K562 (cell line): ENCODE results near the gene TNNT3. TPM values are rescaled to one million over a fixed set of nuclear protein-coding genes. Genes with fewer than 3 reads are reported as not detected.

Experiments used
- ATAC-seq: fragments of 200-7000 bp; cut with Tn5 transposase; 3 replicates; pipeline ENCODE4 v1.9.1; 2020; ENCODE audit warnings: moderate library complexity
- BruUV-seq: library from RNA; stranded (reverse); fragments of 400-500 nt; replicated peaks from 2 replicates; lab custom pipeline; 2021; lab: Mats Ljungman, UMichigan
- CTCF ChIA-PET: fragments of 300-600 bp; formaldehyde crosslinking; extraction: SDS; loops from one replicate; lab custom pipeline; 2021; ENCODE audit warnings: low intra/inter-chr PET ratio; lab: Yijun Ruan, JAX
- POLR2A ChIA-PET: fragments of 300-600, 350-650 bp; sonication (Branson Sonifier 250); formaldehyde crosslinking; extraction: SDS; loops from one replicate; lab custom pipeline; 2021; ENCODE audit warnings: antibody characterized with exemption, inconsistent platforms; lab: Yijun Ruan, JAX
- DNase-seq, 4 experiments: peaks; one replicate each; pipeline versions ENCODE4 v3.0.0 to v3.0.0-alpha.2; 2011 to 2018; ENCODE audit warnings: low spot score in 3 of 4, mixed read lengths in 3 of 4; ENCODE audit errors: extremely low read depth in 1 of 4
- FAIRE-seq: peaks from 2 replicates; lab custom pipeline; 2011; peaks lifted over from hg19 to GRCh38; lab: Jason Lieb, UNC
- H2AFZ ChIP-seq: 2 replicates; pipeline ENCODE4 v1.6.0; 2011; ENCODE audit warnings: low read depth, low read length, control low read depth, inconsistent platforms
- H3K27ac ChIP-seq: fragments of 200-600 bp; 3 replicates; pipeline ENCODE4 v1.8.0; 2011; ENCODE audit warnings: low read depth, mild to moderate bottlenecking, control low read depth, inconsistent platforms, low read length, moderate library complexity, mixed read lengths; ENCODE audit errors: extremely low read depth
- H3K27me3 ChIP-seq, 2 experiments: fragments of 300-600 bp in 1 of 2; 2 replicates in 1 of 2; 3 replicates in 1 of 2; pipeline versions ENCODE4 v1.6.0 to v1.8.0; 2011; ENCODE audit warnings: inconsistent platforms in 2 of 2, low read length in 2 of 2, mild to moderate bottlenecking in 1 of 2, mixed read lengths in 1 of 2, moderate library complexity in 1 of 2; ENCODE audit not compliant: control insufficient read depth in 2 of 2, insufficient read depth in 2 of 2
- H3K36me3 ChIP-seq: fragments of 300-600 bp; 3 replicates; pipeline ENCODE4 v1.8.0; 2011; ENCODE audit warnings: mild to moderate bottlenecking, low read length, inconsistent platforms; ENCODE audit not compliant: control insufficient read depth, insufficient read depth
- H3K4me1 ChIP-seq, 2 experiments: fragments of 200-600 bp in 1 of 2; replicated peaks in 1 of 2; 2 replicates in 1 of 2; 3 replicates in 1 of 2; pipeline versions ENCODE4 v1.5.1 to v1.8.0; 2011; ENCODE audit warnings: inconsistent platforms in 2 of 2, low read length in 2 of 2, mild to moderate bottlenecking in 1 of 2, mixed read lengths in 1 of 2, moderate library complexity in 1 of 2; ENCODE audit not compliant: control insufficient read depth in 2 of 2, insufficient read depth in 2 of 2
- H3K4me2 ChIP-seq: 2 replicates; pipeline ENCODE4 v1.6.1; 2011; ENCODE audit warnings: low read length, control low read depth, inconsistent platforms, mixed read lengths; ENCODE audit not compliant: insufficient read depth
- H3K4me3 ChIP-seq: fragments of 200-600 bp; sonication (generic), shearing (Covaris generic); 2 replicates; pipeline ENCODE4 v1.5.1; 2016; ENCODE audit warnings: control low read depth, inconsistent platforms
- H3K79me2 ChIP-seq: fragments of 200-600 bp; 3 replicates; pipeline ENCODE4 v1.8.0; 2011; ENCODE audit warnings: low read length, inconsistent platforms; ENCODE audit not compliant: control insufficient read depth, insufficient read depth
- H3K9ac ChIP-seq, 2 experiments: 2 replicates each; pipeline versions ENCODE4 v1.6.0 to v1.6.1; 2011; ENCODE audit warnings: low read depth in 2 of 2, low read length in 2 of 2, control low read depth in 1 of 2, inconsistent platforms in 1 of 2, mild to moderate bottlenecking in 1 of 2, mixed read lengths in 1 of 2; ENCODE audit not compliant: insufficient read depth in 1 of 2
- H3K9me1 ChIP-seq: one replicate; pipeline ENCODE4 v1.6.0; 2011; ENCODE audit warnings: inconsistent platforms, mild to moderate bottlenecking, low read length, moderate library complexity; ENCODE audit not compliant: control insufficient read depth, insufficient read depth
- H3K9me3 ChIP-seq: replicated peaks from 2 replicates; pipeline ENCODE4 v1.5.1; 2011; ENCODE audit warnings: low read depth, low read length, inconsistent platforms; ENCODE audit not compliant: control insufficient read depth, insufficient read depth
- H4K20me1 ChIP-seq: replicated peaks from 2 replicates; pipeline ENCODE4 v1.6.1; 2011; ENCODE audit warnings: low read length, inconsistent platforms, mixed read lengths; ENCODE audit not compliant: control insufficient read depth, insufficient read depth
- CHD7 ChIP-seq: fragments of 200-600 bp; sonication (generic); IDR thresholded peaks from one replicate; pipeline ENCODE4 v1.6.1; 2012; ENCODE audit warnings: mild to moderate bottlenecking, low read depth, low read length, inconsistent platforms
- DNMT1 ChIP-seq: fragments of 450-650 bp; IDR thresholded peaks from 2 replicates; pipeline ENCODE4 v1.6.1; 2016; ENCODE audit warnings: antibody characterized with exemption, mild to moderate bottlenecking
- MYC ChIP-seq, 2 experiments: fragments of 250-450 bp in 1 of 2; sonication (Bioruptor Pico) in 1 of 2; IDR thresholded peaks; 2 replicates each; pipeline versions ENCODE4 v1.5.1 to v1.6.1; 2012 to 2021; ENCODE audit warnings: low read depth in 2 of 2, borderline replicate concordance in 1 of 2, improper control_type of control experiment in 1 of 2, low read length in 1 of 2, mild to moderate bottlenecking in 1 of 2, moderate library complexity in 1 of 2
- ZNF431 ChIP-seq: sonication (generic); formaldehyde crosslinking; IDR thresholded peaks from 2 replicates; pipeline ENCODE4 v1.8.0; 2022; ENCODE audit warnings: mild to moderate bottlenecking, missing genetic modification reagents
- ZNF589 ChIP-seq: fragments of 200-800 bp; sonication (Bioruptor generic); IDR thresholded peaks from 2 replicates; pipeline ENCODE4 v1.6.1; 2016; ENCODE audit warnings: low read depth, missing genetic modification characterization, missing compliant biosample characterization
- ZNF785 ChIP-seq: fragments of 250-450 bp; sonication (Bioruptor Pico); IDR thresholded peaks from 2 replicates; pipeline ENCODE4 v1.4.0; 2020; ENCODE audit warnings: mild to moderate bottlenecking
- WGBS: fragments of 100-300 bp; shearing (Covaris generic); methylation state at CpG from one replicate; pipeline ENCODE4 v1.1.6; 2016; ENCODE audit warnings: low coverage, mixed read lengths; ENCODE audit not compliant: insufficient coverage; ENCODE audit errors: missing lambda C conversion rate; 5-methylcytosine and 5-hydroxymethylcytosine counted together
- in situ Hi-C: fragments of 300-500 bp; cut with MboI; formaldehyde crosslinking; loops from 4 replicates; pipeline ENCODE4 v1.15.0; 2018; ENCODE audit warnings: inconsistent platforms, mixed read lengths
- intact Hi-C: fragments of 100-400 bp; cut with micrococcal nuclease; formaldehyde crosslinking; loops from 2 replicates; pipeline ENCODE4 v1.14.2; 2022
- polyA plus RNA-seq, 8 experiments: library from polyadenylated mRNA; depleted of rRNA in 4 of 8; stranded (reverse) in 5 of 8; unstranded in 3 of 8; fragments of >200 nt; fragmentation: Nextera tagmentation in 2 of 8; fragmentation: Illumina TruSeq in 1 of 8; extraction: Ambion mirVana in 2 of 8; extraction: Trizol in 1 of 8; gene quantifications; 2 replicates each; pipeline versions ENCODE4 v1.2.1 to v1.2.3, GENCODE V29; 2011 to 2014; ENCODE audit warnings: inconsistent platforms in 1 of 8, missing spikeins in 1 of 8
- total RNA-seq, 7 experiments: library from RNA; depleted of rRNA in 6 of 7; stranded (reverse); fragments of >200 nt in 6 of 7; fragmentation: Illumina TruSeq in 2 of 7; extraction: Trizol in 2 of 7; gene quantifications; 2 replicates each; pipeline versions ENCODE4 v1.2.1 to v1.2.3, GENCODE V29; 2011 to 2021; ENCODE audit warnings: low replicate concordance in 1 of 7
- TF ChIP-seq, protein P1 (sequence below): fragments of 450-650 bp; formaldehyde crosslinking; IDR thresholded peaks from 2 replicates; pipeline ENCODE4 v1.4.0; 2020; ENCODE audit warnings: mild to moderate bottlenecking, mixed read lengths

Gene TNNT3
- total and polyA plus RNA-seq, 9 of the 15 experiments (the other 6 are each of a cell fraction or from before 2014, with no cell fraction given) = 0.10 TPM; not detected in 8

GRCh38 chr11:1892116-1892515 lies 27.4 kb upstream of the TNNT3 start:
- POLR2A ChIA-PET = interaction anchor here (1.0 kb wide), 1 partner anchor 24 kb away, joined by 3 read pairs; no protein-coding TSS in a partner anchor
- no peak overlapping the region for H3K9ac ChIP-seq
- TF ChIP-seq ZNF431 (CRISPR knock-in tag) (no peak), ZNF785 (no peak), DNMT1 (no peak), CHD7 (no peak), ZNF589 (CRISPR knock-in tag) (no peak), MYC (IDR thresholded peaks at IDR 0.05; ENCODE audit: low read depth, low read length) (no peak), MYC (CRISPR knock-in tag; IDR thresholded peaks at IDR 0.05; ENCODE audit: borderline replicate concordance, low read depth) (no peak)
- TF ChIP-seq, protein P1, sequence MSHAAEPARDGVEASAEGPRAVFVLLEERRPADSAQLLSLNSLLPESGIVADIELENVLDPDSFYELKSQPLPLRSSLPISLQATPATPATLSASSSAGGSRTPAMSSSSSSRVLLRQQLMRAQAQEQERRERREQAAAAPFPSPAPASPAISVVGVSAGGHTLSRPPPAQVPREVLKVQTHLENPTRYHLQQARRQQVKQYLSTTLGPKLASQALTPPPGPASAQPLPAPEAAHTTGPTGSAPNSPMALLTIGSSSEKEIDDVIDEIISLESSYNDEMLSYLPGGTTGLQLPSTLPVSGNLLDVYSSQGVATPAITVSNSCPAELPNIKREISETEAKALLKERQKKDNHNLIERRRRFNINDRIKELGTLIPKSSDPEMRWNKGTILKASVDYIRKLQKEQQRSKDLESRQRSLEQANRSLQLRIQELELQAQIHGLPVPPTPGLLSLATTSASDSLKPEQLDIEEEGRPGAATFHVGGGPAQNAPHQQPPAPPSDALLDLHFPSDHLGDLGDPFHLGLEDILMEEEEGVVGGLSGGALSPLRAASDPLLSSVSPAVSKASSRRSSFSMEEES = no peak

More at GRCh38 chr11:1892116-1892515, 27.4 kb upstream of the TNNT3 start:
- intact Hi-C loops (no loop called here), in situ Hi-C loops (no loop called here)
- BruUV-seq = no TSS peak
- Histone ChIP-seq H3K27me3 (peaks cover 15 to 55% of the 10 kb centered on the region in 2 experiments; a peak in 4 of 5 replicates), H3K9me3 (no peaks in the 10 kb centered on the region), H3K4me2 (no peak overlapping the region), H3K9me1 (no peaks in the 10 kb centered on the region), H4K20me1 (no peaks in the 10 kb centered on the region; the same call in none of the 2 replicates), H3K4me3 (no peak overlapping the region), H3K79me2 (no peaks in the 10 kb centered on the region), H2AFZ (no peak overlapping the region), H3K36me3 (no peaks in the 10 kb centered on the region), H3K27ac (no peak overlapping the region), H3K4me1 (peaks cover 0 to 9% of the 10 kb centered on the region in 2 experiments; a peak in 3 of 5 replicates)
- DNase-seq = no peak
- no peak for FAIRE-seq
- no peak for ATAC-seq
- 4% methylated on average over 7 of the region's 7 CpGs for WGBS
- CTCF ChIA-PET = interaction anchor here (0.5 kb wide), 1 partner anchor 609 kb away, joined by 3 read pairs; no protein-coding TSS in a partner anchor
